GM12801 (cell line): ENCODE data around the gene MGARP.

Experiments used
- CTCF ChIP-seq: IDR thresholded peaks from one replicate; pipeline ENCODE4 v1.5.1; 2011; ENCODE audit warnings: control low read depth; ENCODE audit not compliant: insufficient read length; ENCODE audit errors: extremely low read depth

Gene MGARP

GRCh38 chr4:139247241-139247640 lies 32.8 kb downstream of the MGARP start:
- TF ChIP-seq CTCF: no peak

- no peak for TF ChIP-seq CTCF
These were observed 33.9 kb downstream of the MGARP start for GRCh38 chr4:139246166-139246565.

- no peak for TF ChIP-seq CTCF
These were observed 34.4 kb downstream of the MGARP start for GRCh38 chr4:139245590-139245989.

GRCh38 chr4:139243448-139244365 lies 36.3 kb downstream of the MGARP start:
- no peak for TF ChIP-seq CTCF

GRCh38 chr4:139242511-139243051 lies 37.4 kb downstream of the MGARP start:
- no peak for TF ChIP-seq CTCF

- no peak for TF ChIP-seq CTCF
These were observed 38.3 kb downstream of the MGARP start for GRCh38 chr4:139241784-139242151.

GRCh38 chr4:139241086-139241783 lies 38.8 kb downstream of the MGARP start:
- no peak for TF ChIP-seq CTCF
